Measurements from ENCODE around the gene MAMLD1.

Gene MAMLD1

DNA sequence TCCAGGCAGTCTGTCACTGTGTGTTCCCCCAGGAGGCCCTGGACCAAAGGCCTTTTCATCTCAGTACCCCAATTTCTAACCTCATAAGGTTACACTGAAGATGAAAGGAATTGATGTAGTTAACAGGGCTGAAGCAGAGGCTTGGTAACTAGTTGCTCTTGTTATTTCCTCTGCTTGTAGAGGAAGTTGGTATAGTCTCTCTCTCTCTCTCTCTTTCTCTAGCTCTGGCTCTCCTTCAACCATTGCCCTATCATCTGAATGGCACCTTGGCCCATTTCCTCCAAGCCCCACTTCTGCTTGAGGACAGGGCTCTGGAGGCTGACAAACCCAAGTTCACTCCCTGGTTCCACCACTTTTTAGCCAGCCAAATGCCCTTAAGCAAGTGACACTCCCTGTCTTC lies 96.1 kb downstream of the MAMLD1 start:
- DNase-seq (ENCODE audit: low read depth): no peak

DNA sequence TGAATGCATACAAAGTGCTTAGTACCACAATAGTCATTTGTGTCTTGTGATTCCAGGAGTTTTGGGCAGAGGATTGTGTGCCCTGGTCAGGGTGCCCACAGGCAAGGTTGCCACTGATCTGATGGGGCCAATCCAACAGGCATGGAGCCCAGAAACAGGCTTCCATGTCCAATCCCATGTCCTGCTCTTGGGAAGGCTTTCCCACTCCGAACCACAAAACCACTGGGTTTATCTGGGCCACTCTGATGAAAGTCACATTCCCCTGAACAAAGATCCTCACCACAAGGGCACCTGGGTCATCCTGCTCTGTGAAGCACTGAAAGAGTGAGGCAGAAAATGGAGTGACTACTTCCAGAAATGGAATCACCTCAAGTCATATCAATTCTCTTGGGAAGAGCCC lies 96.9 kb downstream of the MAMLD1 start:
- no peak for DNase-seq (ENCODE audit: low read depth)

DNA sequence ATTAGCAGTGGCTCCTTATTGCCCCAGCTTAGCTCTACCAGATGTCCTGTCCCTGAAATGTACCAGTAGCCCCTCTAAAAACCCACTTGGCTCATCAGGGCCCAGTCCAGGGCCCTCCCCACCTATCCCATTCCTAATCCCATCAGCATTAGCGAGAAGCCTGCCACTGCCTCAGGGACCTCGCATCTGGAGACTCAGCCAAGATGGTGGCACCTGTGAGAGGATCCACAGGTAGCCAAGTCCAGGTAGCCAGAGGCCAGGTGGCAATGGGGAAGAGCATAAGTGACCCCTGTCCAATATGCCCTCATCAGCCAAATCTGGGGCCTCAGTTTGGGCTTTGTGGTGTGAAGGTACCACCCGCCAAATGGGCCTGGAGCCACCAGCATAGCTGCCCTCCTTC lies 97.7 kb downstream of the MAMLD1 start:
- no peak for DNase-seq (ENCODE audit: low read depth)

DNA sequence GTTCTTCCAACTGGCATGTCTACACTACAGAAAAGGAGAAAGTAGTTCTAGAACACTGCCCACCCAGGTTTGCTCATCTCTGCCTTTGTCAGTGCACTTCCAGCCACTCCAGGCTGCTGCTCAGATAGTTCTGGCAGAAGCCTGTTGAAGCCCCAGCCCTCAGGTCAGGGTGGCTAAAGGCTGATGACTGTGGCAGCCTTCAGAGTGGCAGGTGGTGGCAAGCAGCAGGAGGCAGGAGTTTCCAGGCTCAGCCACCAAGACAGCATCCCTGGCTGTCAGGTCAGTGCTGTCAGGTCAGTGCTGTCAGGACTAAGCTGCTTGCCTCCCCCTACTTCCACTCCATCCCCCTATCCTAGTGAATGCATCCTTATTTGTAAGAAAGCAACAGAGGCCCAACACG lies 100.4 kb downstream of the MAMLD1 start:
- no peak for DNase-seq (ENCODE audit: low read depth)

DNA sequence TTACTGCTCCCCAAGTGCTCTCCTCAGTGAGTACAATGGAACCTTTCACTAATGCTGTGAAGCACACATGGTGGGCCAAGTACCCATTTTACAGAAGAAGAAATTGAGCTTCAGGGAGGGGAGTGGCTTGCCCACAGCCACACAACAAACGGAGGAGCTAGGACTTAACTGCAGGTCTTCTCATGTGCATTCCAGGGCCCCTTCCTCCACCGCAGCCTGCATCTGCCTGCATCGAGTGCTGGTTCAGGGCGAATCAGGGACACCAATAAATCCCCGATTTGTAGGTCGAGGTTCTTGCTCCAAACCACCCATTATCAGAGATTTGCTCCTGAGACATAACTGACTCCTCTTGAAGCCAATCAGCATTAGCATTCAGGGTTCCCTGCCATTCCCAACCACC lies 100.9 kb downstream of the MAMLD1 start:
- DNase-seq (ENCODE audit: low read depth): no peak

DNA sequence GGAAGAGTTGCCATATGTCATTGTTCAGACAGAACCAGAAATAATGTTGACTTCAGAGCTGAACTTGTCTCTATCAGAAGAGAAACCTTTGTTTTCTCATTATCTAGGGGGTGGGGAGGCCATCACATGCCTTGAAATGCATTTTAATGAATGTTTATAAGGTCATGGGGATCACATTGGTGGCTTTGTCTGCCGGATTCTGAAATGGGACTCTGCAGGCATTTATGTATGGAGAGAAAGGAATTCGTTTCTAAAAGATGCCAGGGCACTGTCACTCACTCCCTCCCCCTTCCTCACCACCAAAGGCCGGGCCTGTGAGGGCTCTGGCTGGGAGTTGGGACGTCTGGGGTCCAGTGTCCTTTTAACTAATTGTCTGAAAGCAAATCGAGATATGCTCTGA lies 102.2 kb downstream of the MAMLD1 start:
- DNase-seq (ENCODE audit: low read depth): no peak

DNA sequence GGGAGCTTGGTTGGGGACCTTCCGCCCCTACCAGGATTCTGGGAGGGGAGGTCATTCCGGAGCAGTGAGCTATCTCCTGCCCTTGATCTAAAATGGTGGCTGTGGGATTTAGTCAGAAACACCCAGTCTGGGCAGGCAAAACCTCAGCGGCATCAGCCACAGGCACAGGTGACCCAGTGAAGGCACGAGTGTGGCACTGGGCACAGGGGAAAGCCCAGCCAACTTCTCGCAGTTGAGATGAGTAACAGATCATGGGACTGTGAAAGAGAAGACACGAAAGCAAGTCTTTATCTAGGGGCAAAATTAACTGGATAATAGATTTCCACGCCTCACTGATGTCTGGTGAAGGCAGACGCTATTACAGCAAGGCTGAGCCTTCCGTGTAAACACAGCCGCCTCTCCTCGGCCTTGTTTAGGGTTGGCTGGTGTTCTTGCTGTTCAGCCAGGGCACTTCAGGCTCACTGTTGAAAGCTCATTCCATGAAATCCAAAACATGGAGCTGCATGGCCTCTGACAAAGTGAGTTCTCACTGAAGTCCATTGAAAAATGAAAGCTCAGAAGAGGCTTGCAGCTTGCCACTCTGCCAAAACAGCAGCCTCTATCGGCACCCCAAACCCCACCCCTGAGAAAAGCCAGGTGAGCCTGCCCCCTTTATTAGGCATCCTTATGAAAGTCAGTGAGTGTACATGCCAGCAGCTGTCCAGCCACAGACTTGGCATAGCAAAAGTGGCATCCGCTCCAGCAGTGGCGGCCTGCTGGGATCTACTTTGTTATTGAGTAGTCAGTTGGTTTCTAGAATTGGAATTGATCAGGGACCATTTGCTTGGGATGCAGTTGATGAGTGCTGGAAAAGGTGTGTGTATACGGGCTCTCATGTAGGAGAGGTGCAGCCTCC lies 103.0 kb downstream of the MAMLD1 start:
- no peak for DNase-seq (ENCODE audit: low read depth)

DNA sequence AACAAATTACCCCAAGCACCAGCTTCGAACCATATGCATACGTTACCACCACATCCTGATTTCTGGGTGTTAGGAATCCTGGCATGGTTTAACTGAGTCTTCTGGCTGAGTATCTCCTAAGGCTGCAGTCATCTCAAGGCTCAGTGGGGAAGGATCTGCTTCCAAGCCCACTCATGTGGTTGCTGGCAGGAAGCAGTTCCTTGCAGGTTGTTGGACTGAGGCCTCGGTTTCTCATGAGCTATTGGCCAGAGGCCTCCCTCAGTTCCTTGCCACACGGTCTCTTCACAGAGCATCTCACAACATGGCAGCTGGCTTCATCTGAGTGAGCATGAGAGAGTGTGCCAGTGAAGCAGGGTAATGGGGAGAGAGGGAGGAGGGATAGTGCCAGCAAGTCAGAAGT lies 109.2 kb downstream of the MAMLD1 start:
- no peak for DNase-seq (ENCODE audit: low read depth)

DNA sequence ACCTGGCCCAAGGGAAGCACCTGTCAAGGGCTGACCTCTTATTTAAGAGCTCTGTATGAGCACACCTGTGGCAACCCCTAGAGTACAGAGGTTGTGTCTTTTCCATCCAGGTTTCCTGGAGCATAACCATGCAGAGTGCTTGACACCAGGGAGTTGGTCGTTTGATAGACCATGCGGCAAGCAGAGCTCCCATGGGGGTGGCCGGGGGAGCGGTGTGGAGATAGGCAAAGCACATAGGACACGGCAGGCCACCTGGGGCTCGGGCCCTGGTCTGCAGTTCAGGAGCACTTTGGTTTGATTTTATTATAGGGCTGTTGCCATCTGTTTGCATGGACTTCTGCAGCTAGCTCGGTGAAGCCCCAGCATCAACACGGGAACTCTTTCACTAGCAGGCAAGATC lies 110.3 kb downstream of the MAMLD1 start:
- no peak for DNase-seq (ENCODE audit: low read depth)

DNA sequence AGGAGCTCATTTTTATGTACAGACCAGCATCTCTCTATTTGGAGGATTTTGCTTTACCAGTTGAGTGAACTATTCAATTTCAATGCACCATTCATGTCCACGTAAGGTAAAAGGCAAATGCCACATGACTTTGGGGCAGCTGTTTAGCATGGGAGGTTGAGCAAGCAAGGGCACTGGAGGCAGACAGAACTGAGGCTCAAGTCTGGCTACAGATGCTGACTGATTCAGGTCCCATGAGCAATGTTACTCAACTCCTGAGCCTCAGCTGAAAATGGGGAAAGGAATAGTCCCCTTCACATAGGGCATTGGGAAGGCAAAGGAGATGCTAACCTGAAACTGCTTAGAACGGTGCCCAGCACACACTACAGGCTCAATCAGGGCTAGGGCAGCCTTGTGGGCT lies 112.3 kb downstream of the MAMLD1 start:
- no peak for DNase-seq (ENCODE audit: low read depth)

DNA sequence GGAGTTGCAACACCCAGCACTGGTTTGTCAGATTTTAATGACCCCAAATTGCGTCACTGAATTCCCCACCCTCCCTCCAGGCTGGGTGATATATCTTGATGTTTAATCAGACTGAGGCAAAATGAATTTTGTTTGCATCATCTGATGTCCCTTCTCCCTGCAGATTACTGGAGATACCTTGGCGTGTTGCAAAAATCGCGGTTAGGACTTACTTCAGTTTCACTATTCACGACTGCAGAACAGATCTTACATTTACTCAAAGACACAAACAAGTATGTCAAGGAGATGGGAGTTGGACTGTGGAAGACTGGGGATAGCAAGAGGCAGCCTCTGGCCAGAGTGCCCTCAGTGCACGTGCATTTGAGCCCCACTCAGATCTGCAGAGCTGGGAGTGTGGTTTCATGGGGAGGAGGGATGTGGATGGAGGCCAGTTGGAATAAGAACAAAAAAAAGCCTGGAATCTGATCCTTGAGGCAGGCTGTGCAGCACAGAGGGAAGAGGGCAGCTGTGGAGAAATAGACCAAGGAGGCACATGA lies 113.1 kb downstream of the MAMLD1 start:
- DNase-seq (ENCODE audit: low read depth): no peak

DNA sequence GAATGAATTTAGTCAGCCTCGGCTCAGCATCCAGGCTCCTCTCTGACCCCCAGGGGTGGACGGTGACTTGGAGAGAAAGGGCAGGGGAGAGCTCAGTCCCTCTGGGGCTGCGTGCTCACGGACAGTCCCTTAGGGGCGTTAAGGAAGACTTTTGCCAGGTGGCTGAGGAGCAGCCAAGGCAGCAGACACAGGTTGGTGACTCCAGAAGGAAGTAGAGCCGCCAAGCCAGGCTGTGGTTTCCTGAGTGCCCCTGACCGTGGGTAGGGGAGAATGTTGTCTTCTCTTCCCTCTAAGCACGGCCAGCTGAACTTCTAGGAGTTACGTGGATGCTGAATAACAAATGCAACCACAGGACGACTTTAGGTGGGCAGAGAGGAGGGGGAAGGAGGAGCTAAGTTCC lies 114.3 kb downstream of the MAMLD1 start:
- no peak for DNase-seq (ENCODE audit: low read depth)

DNA sequence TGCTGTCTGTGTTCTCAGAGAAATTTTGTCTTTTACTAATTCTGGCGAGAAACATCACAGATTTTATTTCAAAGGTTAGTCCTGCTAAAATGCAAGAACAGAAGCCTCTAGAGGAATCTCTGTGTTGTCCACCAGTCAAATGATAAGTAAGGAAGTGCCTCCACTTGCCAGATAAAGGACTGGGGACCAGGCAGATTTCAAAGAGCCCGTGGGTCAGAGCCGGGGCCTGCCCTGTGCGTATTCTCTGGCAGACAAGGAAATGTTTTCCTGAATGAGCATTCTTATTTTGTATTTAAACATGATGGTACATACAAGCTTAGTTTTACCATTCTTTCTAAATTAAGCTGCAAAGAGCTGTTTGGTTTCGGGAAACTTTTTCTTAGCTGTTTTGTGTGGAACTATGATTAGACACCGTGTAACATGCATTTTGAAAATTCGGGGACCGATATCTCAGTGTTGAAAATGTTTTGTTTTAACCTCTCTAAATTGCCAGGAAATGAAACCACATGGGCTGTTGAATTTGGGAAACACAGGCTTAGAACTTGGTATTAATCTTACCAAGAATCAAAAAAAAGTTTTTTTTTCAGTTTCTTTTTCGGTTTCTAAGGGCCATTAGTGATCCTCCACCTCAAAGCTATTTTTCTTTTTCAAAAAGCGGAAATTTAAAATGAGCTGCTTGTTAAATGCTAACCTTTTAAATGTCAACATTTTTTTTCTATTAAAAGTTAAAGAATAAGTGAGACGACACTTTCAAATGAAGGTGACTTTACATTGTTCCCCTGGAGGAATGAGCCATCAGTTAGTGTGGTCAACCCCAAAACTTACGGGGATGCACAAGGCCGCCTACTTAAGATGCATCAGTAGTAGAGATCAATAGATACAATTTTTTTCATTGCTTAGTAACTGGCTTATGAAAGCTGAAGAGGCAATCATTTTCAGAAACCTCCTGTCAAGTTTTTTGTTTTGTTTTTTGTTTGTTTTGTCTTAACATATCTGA lies 115.7 kb downstream of the MAMLD1 start:
- no peak for DNase-seq (ENCODE audit: low read depth)

DNA sequence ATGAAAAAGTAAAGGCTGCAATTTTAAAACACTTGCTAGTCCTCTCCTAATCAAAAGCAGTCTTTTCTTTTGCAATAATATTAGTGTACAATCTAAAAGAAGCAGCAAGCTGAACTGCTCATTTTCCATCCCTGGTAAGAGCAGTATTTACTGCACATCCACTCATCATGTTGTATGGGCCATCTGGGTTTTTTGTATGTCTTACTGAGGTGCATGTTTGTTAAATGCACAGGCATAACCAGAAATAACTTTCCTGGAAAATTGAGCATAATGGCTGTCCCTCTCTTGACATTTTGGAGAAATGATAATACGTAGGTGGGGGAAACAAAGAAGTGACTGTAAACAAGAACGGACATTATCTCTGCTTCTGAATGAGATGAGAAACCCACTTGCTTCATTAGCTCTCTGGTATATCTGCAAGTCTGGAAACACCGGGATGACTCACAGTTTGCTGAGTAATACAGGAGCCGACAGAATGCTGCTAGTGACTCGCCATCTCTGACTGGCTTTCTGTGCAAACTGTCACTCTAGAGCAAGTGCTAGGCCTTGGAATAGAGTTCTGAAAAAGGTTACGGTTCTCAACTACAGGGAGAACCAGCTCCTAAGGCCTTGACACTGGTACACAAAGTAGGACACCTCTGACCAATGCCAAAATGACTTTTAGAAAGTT lies 119.6 kb downstream of the MAMLD1 start:
- DNase-seq (ENCODE audit: low read depth): no peak

DNA sequence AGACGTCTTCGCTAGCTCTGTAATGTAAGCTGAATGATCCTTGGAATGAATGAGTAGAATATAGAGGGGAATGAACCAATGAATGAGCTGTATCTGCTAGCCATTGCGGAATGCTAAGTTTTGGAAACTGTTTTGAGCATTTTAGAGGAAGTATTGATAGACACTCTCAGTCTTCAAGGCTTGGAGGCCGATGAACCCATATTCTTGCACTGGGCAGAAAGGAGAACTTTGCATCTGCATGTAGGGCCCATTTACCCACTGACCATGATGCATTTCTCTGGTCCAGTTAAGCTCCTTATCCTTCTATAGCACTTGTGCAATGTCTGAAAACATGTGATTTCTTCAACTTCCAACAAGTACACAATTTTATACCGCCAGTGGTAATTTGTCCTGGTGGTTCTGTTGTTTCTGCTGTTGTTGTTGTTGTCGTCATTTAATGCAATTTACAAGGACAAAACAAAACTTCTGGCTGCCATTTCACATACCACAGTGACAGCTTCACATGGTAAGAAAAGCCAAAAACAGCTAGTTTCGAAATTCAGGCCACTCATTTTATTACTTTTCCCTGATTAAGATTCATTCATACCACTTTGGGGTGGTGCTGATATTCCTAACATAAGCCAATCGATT lies 120.4 kb downstream of the MAMLD1 start:
- DNase-seq (ENCODE audit: low read depth): no peak

DNA sequence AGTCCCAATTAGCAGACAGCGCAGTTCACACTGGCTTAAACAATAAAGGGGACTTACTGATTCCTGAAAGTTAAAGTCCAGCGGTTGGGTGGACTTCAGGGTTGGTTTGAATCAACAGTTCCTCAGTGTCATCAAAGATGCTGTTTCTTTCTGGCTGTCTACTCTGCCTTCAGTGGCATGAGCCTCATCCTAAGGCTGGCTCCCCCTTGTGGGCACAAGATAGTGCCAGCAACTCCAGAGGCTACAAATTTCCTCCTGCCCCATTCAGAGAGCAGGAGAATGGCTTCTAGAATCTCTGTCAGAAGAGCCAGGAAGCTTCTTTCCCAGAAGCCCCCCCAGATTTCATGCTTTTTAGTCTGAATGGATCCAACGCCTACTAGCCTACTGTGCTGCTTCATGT lies 122.9 kb downstream of the MAMLD1 start:
- DNase-seq (ENCODE audit: low read depth): no peak

DNA sequence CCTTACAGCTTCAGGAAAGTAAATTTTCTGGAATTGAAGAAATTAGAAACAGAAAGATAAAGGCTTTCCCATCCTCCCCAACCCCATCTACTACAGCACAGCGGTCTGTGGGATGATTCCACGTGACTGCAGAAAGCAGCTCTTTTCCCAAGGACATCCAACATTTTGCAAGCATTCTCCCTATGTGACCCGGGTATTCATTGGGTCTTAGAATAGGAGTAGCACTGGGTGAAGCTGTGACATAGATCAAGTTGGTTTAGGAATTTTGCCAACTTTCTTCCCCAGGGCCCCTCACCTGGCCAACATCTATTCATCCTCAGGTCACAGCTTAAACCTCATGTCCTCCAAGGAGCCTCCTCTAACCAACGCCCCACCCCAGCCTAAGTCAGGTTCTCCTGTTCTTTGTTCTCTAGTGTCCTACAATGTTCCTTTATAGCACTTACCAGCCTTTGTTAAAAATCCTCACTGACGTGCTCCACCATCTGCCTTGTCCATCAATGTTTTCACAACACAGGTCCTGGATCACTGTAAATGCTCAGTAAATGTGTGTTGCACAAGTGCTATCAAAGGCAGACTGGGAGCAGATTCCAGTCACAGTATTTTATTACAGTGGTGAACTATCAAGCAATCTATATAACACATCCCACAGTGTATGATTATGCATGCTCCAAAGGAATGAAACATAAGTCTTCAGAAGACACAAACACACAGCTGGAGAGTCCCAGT lies 124.4 kb downstream of the MAMLD1 start:
- no peak for DNase-seq (ENCODE audit: low read depth)

DNA sequence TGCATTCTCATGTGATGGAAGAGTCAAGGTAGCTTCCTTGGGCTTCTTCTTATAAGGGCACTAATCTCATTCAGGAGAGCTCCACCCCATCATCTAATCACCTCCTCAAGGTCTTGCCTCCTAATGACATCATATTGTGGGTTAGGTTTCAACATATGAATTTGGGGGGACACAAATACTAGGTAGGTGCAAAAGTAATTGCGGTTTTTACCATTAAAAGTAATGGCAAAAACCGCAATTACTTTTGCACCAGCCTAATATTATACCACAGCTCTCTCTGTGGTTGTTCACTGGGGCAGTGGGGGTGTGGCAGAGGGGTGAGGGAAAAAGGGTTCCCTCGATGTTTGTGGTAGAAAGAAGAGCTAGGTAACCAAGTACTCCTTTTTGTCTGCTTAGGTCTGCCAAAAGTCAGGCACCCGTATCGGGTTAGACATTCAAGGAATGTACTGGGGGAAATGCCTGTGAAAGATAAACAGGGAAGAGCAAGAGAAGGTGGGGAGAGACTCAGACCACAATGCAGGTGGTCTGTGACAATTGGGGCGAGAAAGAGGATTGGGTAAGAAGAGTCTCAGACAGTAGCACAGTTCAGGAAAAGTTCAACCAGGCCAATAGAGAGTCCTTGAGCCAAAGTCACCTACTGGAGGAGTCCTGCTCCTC lies 126.4 kb downstream of the MAMLD1 start:
- DNase-seq (ENCODE audit: low read depth): no peak

DNA sequence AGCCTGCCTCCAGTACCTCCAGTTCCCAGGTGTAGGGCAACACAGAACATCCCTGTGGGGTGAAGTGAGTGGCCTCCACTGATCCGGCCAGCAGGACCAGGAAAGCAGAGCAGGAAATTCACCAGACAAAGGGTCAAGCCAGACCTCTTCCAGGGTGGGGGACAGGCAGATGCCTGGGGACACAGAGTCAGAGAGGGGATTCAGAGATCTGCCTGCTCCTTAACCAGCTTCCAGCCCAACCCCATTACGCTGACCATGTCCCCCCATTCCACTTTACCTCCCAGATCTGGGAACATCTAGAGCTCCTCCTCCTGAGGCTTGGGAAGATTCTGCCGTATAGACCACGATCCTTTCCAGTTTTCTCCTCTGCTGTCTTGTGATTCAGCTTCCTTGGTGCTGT lies 132.4 kb downstream of the MAMLD1 start:
- no peak for DNase-seq (ENCODE audit: low read depth)

DNA sequence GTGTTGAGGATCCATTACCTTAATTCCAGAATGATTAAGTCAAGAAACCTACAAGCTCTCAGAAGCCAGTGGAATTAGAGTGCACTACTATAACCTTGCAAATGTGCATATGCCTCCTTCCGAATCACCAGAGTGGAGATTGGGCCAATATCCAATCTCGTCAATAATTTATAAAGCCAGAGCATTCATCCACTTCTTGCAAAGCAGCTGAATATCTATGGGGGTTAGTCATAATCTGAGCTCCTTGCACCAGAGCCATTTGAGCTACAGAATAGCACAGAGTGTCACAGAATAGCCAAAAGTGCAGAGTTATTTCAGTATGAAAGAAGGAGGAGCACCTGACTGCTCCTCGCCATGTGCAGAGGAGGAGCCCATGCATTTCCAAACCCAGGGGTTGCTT lies 136.1 kb downstream of the MAMLD1 start:
- no peak for DNase-seq (ENCODE audit: low read depth)

DNA sequence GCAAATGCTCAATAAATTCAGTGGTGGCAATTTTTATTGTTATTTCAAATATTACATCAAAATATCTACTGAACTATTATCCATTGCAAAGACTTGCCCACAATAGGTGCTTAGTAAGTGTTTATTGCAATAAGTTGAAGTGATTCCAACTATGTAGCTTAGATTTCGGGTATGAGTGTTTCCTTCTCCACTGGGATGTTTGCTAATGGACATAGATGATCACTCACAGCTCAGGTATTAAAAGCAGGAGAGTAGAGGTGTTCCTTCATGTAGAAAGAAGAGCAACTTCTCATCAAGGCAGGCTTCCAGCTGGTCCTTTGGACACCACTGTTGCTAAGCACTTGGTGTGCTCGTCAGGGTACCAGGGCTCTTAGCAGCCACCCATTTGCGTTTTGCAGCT lies 139.0 kb downstream of the MAMLD1 start:
- no peak for DNase-seq (ENCODE audit: low read depth)
